GM23338 (cell line): ENCODE measurements around the gene DIO2. TPM values are rescaled to one million over a fixed set of nuclear protein-coding genes. Genes with fewer than 3 reads are reported as not detected.

Experiments
- ATAC-seq: fragments of 200-7000 bp; cut with Tn5 transposase; 3 replicates; pipeline ENCODE4 v1.9.1; 2020
- DNase-seq: peaks from one replicate; pipeline ENCODE4 v3.0.0-alpha.2; 2015; ENCODE audit warnings: low spot score
- H2AFZ ChIP-seq: fragments of 200-600 bp; sonication (generic); 2 replicates; pipeline ENCODE4 v1.8.0; 2016; ENCODE audit warnings: antibody characterized with exemption, mild to moderate bottlenecking, moderate library complexity
- H3F3A ChIP-seq: fragments of 200-600 bp; sonication (generic); replicated peaks from 2 replicates; pipeline ENCODE4 v1.8.0; 2017; ENCODE audit warnings: antibody characterized with exemption, mixed run types, low read depth
- H3K27ac ChIP-seq: fragments of 200-600 bp; sonication (generic); 2 replicates; pipeline ENCODE4 v1.6.1; 2016; ENCODE audit warnings: low read depth
- H3K27me3 ChIP-seq: fragments of 200-600 bp; sonication (generic); 2 replicates; pipeline ENCODE4 v1.8.0; 2016; ENCODE audit warnings: mild to moderate bottlenecking, mixed run types, moderate library complexity; ENCODE audit not compliant: insufficient read depth
- H3K36me3 ChIP-seq: fragments of 200-600 bp; sonication (generic); 2 replicates; pipeline ENCODE4 v1.8.0; 2016; ENCODE audit warnings: mild to moderate bottlenecking; ENCODE audit not compliant: insufficient read depth
- H3K4me1 ChIP-seq: fragments of 200-600 bp; sonication (generic); 2 replicates; pipeline ENCODE4 v1.8.0; 2016; ENCODE audit warnings: mild to moderate bottlenecking, moderate library complexity; ENCODE audit not compliant: insufficient read depth
- H3K4me2 ChIP-seq: fragments of 200-600 bp; sonication (generic); 2 replicates; pipeline ENCODE4 v1.7.1; 2017; ENCODE audit warnings: mixed run types
- H3K4me3 ChIP-seq: fragments of 200-600 bp; sonication (generic); 2 replicates; pipeline ENCODE4 v1.6.1; 2016; ENCODE audit warnings: mixed run types
- H3K79me2 ChIP-seq: fragments of 200-600 bp; sonication (generic); replicated peaks from 2 replicates; pipeline ENCODE4 v1.8.0; 2017; ENCODE audit warnings: mild to moderate bottlenecking; ENCODE audit not compliant: insufficient read depth
- H3K9me2 ChIP-seq: fragments of 200-600 bp; sonication (generic); 2 replicates; pipeline ENCODE4 v1.8.0; 2017; ENCODE audit not compliant: insufficient read depth
- H4K20me1 ChIP-seq: fragments of 200-600 bp; sonication (generic); replicated peaks from 2 replicates; pipeline ENCODE4 v1.8.0; 2017; ENCODE audit warnings: mild to moderate bottlenecking; ENCODE audit not compliant: insufficient read depth
- H3K27ac Mint-ChIP-seq: 2 replicates; pipeline ENCODE4 v1.8.0; 2020; ENCODE audit warnings: inconsistent platforms, mild to moderate bottlenecking, moderate library complexity, mixed read lengths
- H3K27me3 Mint-ChIP-seq: 3 replicates; pipeline ENCODE4 v1.8.0; 2022; ENCODE audit warnings: low read depth, mild to moderate bottlenecking, moderate library complexity, mixed read lengths, inconsistent platforms; ENCODE audit not compliant: insufficient read depth, poor library complexity
- H3K36me3 Mint-ChIP-seq: 3 replicates; pipeline ENCODE4 v1.8.0; 2021; ENCODE audit warnings: low read depth, mild to moderate bottlenecking, inconsistent platforms, moderate library complexity, mixed read lengths
- H3K4me1 Mint-ChIP-seq: 3 replicates; pipeline ENCODE4 v1.8.0; 2020; ENCODE audit warnings: mild to moderate bottlenecking, inconsistent platforms, mixed read lengths
- H3K4me3 Mint-ChIP-seq: 3 replicates; pipeline ENCODE4 v1.8.0; 2021; ENCODE audit warnings: moderate library complexity, mild to moderate bottlenecking, inconsistent platforms, mixed read lengths
- H3K9me3 Mint-ChIP-seq: 3 replicates; pipeline ENCODE4 v1.8.0; 2020; ENCODE audit warnings: moderate library complexity, mild to moderate bottlenecking, inconsistent platforms, mixed read lengths
- POLR2AphosphoS5 ChIP-seq: IDR thresholded peaks from 2 replicates; pipeline ENCODE4 v1.6.1; 2016; ENCODE audit warnings: antibody characterized with exemption, low read depth
- STAT1 ChIP-seq: IDR thresholded peaks from one replicate; pipeline ENCODE4 v1.6.1; 2016; ENCODE audit warnings: antibody characterized with exemption; ENCODE audit not compliant: unreplicated experiment
- ZNF331 ChIP-seq: fragments of 250-450 bp; sonication (Bioruptor Pico); IDR thresholded peaks from 2 replicates; pipeline ENCODE4 v1.5.0; 2020; ENCODE audit warnings: low read depth, mild to moderate bottlenecking, moderate library complexity
- ZNF462 ChIP-seq: fragments of 250-450 bp; sonication (Bioruptor Pico); IDR thresholded peaks from 2 replicates; pipeline ENCODE4 v1.5.0; 2020; ENCODE audit warnings: mild to moderate bottlenecking, moderate library complexity
- polyA plus RNA-seq: library from polyadenylated mRNA; unstranded; fragments of >200 nt; fragmentation: Nextera tagmentation; extraction: Ambion mirVana; gene quantifications from 2 replicates; pipeline ENCODE4 v1.2.1, GENCODE V29; 2016
- total RNA-seq: library from RNA; depleted of rRNA; stranded (reverse); fragments of >200 nt; shearing (Covaris generic); gene quantifications from 2 replicates; pipeline ENCODE4 v1.2.3, GENCODE V29; 2014
- TF ChIP-seq, protein P1 (sequence below): IDR thresholded peaks from one replicate; pipeline ENCODE4 v1.6.1; 2018; ENCODE audit warnings: antibody characterized with exemption; ENCODE audit not compliant: unreplicated experiment
- TF ChIP-seq, protein P2 (sequence below), 2 experiments: fragments of 200-600 bp in 1 of 2; sonication (generic) in 1 of 2; conservative IDR thresholded peaks; 2 replicates each; pipeline versions ENCODE4 v1.5.1 to v1.6.1; 2016 to 2017; ENCODE audit warnings: antibody characterized with exemption in 2 of 2, low read depth in 2 of 2, mild to moderate bottlenecking in 2 of 2, moderate library complexity in 1 of 2

Gene DIO2
- total and polyA plus RNA-seq, 2 experiments from 2014 or later = 0.05 to 0.17 TPM

DNA sequence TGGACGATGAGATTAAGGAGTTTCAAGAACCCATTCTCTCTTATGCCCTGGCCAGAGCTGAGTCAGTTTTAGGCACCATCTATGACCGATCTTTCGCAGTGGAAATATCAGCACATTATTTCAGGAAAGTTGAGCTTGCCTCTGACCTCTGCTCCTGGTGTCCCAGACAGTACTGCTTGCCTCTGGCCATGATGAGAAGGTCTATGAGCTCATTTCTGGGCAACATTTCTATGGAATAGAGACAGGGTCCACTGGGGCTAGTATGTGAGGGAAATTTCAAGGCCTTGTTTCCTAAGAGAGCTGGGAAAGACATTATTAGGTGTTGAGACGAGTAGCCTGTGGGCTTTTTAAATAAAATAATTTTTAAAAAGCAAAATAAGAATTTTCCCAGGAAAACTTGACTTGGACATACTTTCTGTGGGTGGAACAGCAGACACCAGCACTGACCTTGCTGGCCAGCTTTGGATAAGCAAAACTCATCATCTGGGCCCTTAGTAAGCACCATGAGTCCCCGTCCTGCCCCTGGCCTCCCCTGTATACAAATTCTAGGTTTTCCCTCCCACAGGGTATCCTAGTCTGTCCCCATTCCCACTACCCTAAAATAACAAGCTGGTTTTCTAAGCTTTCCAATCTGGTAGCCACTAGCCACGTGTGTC lies 43.4 kb downstream of the DIO2 start:
- no peaks in the 10 kb centered on the region for H3K36me3 Mint-ChIP-seq
- ATAC-seq = no peak

DNA sequence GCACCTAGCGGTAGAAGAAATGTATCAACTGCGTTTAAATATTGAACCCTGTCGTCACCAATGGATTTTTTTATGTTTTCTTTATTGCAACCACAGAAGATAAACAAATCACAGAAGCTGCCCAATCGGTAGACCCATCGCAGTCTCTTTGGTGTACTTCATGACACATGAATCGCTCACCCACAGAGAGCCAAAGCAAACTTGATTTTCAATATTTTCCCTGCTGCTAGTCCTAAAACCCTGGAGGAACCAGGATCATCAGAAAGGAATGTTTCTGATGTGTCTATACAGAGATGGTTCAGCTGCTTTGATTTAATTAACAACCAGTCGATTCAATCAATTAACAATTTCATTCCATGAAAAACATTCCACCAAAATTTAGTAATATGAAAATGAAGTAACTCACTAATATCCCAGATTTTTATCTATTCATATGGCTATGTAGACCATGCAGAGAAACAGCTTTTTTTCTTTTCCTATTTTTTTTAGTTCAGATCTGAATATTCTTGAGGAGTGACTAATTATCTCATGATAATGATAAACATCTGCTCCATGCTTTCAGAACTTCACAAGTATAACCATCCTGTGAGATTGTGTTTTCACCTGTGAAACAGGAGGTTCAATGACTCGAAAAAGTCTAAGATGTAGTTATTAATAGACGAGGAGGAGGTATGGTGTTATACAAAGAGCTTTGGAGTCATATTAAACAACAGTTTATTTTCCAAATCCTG lies 46.1 kb downstream of the DIO2 start:
- no peak for ATAC-seq
- Histone ChIP-seq H3K4me1 (no peaks in the 10 kb centered on the region), H2AFZ (no peak overlapping the region), H3K27ac (no peak overlapping the region), H3K79me2 (no peaks in the 10 kb centered on the region), H3K36me3 (no peaks in the 10 kb centered on the region), H3K4me2 (no peak overlapping the region), H3K27me3 (no peaks in the 10 kb centered on the region), H3F3A (no peaks in the 10 kb centered on the region), H3K9me2 (no peaks in the 10 kb centered on the region), H3K4me3 (no peak overlapping the region), H4K20me1 (no peaks in the 10 kb centered on the region)
- TF ChIP-seq ZNF331 (CRISPR knock-in tag) = no peak
- no peak for TF ChIP-seq ZNF462 (CRISPR knock-in tag)
- TF ChIP-seq, protein P1, sequence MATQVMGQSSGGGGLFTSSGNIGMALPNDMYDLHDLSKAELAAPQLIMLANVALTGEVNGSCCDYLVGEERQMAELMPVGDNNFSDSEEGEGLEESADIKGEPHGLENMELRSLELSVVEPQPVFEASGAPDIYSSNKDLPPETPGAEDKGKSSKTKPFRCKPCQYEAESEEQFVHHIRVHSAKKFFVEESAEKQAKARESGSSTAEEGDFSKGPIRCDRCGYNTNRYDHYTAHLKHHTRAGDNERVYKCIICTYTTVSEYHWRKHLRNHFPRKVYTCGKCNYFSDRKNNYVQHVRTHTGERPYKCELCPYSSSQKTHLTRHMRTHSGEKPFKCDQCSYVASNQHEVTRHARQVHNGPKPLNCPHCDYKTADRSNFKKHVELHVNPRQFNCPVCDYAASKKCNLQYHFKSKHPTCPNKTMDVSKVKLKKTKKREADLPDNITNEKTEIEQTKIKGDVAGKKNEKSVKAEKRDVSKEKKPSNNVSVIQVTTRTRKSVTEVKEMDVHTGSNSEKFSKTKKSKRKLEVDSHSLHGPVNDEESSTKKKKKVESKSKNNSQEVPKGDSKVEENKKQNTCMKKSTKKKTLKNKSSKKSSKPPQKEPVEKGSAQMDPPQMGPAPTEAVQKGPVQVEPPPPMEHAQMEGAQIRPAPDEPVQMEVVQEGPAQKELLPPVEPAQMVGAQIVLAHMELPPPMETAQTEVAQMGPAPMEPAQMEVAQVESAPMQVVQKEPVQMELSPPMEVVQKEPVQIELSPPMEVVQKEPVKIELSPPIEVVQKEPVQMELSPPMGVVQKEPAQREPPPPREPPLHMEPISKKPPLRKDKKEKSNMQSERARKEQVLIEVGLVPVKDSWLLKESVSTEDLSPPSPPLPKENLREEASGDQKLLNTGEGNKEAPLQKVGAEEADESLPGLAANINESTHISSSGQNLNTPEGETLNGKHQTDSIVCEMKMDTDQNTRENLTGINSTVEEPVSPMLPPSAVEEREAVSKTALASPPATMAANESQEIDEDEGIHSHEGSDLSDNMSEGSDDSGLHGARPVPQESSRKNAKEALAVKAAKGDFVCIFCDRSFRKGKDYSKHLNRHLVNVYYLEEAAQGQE = no peak
- TF ChIP-seq POLR2AphosphoS5 = no peak
- no peak for TF ChIP-seq STAT1
- no peaks in the 10 kb centered on the region for H3K27me3 Mint-ChIP-seq
- no peak overlapping the region for H3K27ac Mint-ChIP-seq
- H3K4me1 Mint-ChIP-seq = peaks cover 12% of the 10 kb centered on the region
- no peak for DNase-seq
- H3K4me3 Mint-ChIP-seq = no peak overlapping the region
- H3K36me3 Mint-ChIP-seq = no peaks in the 10 kb centered on the region
- no peaks in the 10 kb centered on the region for H3K9me3 Mint-ChIP-seq

More for the DNA sequence above, 43.4 kb downstream of the DIO2 start:
- Mint-ChIP-seq H3K4me3 (no peak overlapping the region), H3K27me3 (no peaks in the 10 kb centered on the region), H3K27ac (no peak overlapping the region), H3K9me3 (no peaks in the 10 kb centered on the region), H3K4me1 (peaks cover 12% of the 10 kb centered on the region)
- TF ChIP-seq, protein P2, sequence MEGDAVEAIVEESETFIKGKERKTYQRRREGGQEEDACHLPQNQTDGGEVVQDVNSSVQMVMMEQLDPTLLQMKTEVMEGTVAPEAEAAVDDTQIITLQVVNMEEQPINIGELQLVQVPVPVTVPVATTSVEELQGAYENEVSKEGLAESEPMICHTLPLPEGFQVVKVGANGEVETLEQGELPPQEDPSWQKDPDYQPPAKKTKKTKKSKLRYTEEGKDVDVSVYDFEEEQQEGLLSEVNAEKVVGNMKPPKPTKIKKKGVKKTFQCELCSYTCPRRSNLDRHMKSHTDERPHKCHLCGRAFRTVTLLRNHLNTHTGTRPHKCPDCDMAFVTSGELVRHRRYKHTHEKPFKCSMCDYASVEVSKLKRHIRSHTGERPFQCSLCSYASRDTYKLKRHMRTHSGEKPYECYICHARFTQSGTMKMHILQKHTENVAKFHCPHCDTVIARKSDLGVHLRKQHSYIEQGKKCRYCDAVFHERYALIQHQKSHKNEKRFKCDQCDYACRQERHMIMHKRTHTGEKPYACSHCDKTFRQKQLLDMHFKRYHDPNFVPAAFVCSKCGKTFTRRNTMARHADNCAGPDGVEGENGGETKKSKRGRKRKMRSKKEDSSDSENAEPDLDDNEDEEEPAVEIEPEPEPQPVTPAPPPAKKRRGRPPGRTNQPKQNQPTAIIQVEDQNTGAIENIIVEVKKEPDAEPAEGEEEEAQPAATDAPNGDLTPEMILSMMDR (conservative IDR thresholded peaks at IDR 0.05; ENCODE audit: low read depth in 2 of 2) = no peak
- H3K4me1 ChIP-seq = no peaks in the 10 kb centered on the region
- no peak overlapping the region for H3K4me2 ChIP-seq
- H3K36me3 ChIP-seq = no peaks in the 10 kb centered on the region
- 0 out of 2 replicates have a peak, but pooled peaks cover 8% of the 10 kb centered on the region for H3K9me2 ChIP-seq
- no peaks in the 10 kb centered on the region for H3K27me3 ChIP-seq
- H3K79me2 ChIP-seq = no peaks in the 10 kb centered on the region
- no peak overlapping the region for H3K4me3 ChIP-seq
- no peaks in the 10 kb centered on the region for H3F3A ChIP-seq
- no peak for DNase-seq
- no peak overlapping the region for H2AFZ ChIP-seq
- no peaks in the 10 kb centered on the region for H4K20me1 ChIP-seq
- no peak overlapping the region for H3K27ac ChIP-seq
